Effector memory CD4-positive, alpha-beta T cell (primary cell): Measurements from ENCODE around the gene DNAH6.
"Not testable (repeated sequence)": the region's sequence is repeated elsewhere in the genome, so short reads cannot be mapped to it uniquely, and the experiment has no call there.

Source experiments
- DNase-seq, 3 donors: peaks; one replicate each; pipeline ENCODE4 v3.0.0-alpha.2; 2020
- H3K27ac ChIP-seq: 2 replicates; pipeline ENCODE4 v1.7.0; 2013; ENCODE audit warnings: mild to moderate bottlenecking, low read length, moderate library complexity; ENCODE audit not compliant: insufficient read depth, poor library complexity, severe bottlenecking
- H3K27me3 ChIP-seq: replicated peaks from 2 replicates; pipeline ENCODE4 v1.7.0; 2013; ENCODE audit warnings: mild to moderate bottlenecking, low read length; ENCODE audit not compliant: insufficient read depth, control insufficient read depth, poor library complexity, severe bottlenecking
- H3K36me3 ChIP-seq: 2 replicates; pipeline ENCODE4 v1.7.0; 2013; ENCODE audit warnings: mild to moderate bottlenecking, low read length, moderate library complexity; ENCODE audit not compliant: control insufficient read depth, insufficient read depth
- H3K4me1 ChIP-seq: 2 replicates; pipeline ENCODE4 v1.7.0; 2013; ENCODE audit warnings: low read length, mild to moderate bottlenecking; ENCODE audit not compliant: control insufficient read depth, insufficient read depth, poor library complexity, severe bottlenecking
- H3K4me3 ChIP-seq: 2 replicates; pipeline ENCODE4 v1.7.0; 2013; ENCODE audit warnings: low read length, low read depth, mild to moderate bottlenecking; ENCODE audit not compliant: insufficient read depth, poor library complexity, severe bottlenecking
- H3K9me3 ChIP-seq: 2 replicates; pipeline ENCODE4 v1.7.0; 2013; ENCODE audit warnings: mild to moderate bottlenecking, low read length, moderate library complexity; ENCODE audit not compliant: control insufficient read depth

The DNAH6 gene

GRCh38 chr2:84868327-84868726 lies 352.0 kb downstream of the DNAH6 start:
- H3K27me3 ChIP-seq, H3K27ac ChIP-seq, H3K4me3 ChIP-seq, H3K9me3 ChIP-seq, DNase-seq, H3K36me3 ChIP-seq: not testable (repeated sequence)
- peaks cover 39% of the 10 kb centered on the region for H3K4me1 ChIP-seq
